ENCODE data around the gene ERMP1. TPM values are rescaled to one million over a fixed set of nuclear protein-coding genes. Genes with fewer than 3 reads are reported as not detected.

The ERMP1 gene
- total and polyA plus RNA-seq, 2 donors (not counting 3 experiments of a cell fraction or from before 2014, with no cell fraction given): 9.7 to 16.6 TPM

DNA sequence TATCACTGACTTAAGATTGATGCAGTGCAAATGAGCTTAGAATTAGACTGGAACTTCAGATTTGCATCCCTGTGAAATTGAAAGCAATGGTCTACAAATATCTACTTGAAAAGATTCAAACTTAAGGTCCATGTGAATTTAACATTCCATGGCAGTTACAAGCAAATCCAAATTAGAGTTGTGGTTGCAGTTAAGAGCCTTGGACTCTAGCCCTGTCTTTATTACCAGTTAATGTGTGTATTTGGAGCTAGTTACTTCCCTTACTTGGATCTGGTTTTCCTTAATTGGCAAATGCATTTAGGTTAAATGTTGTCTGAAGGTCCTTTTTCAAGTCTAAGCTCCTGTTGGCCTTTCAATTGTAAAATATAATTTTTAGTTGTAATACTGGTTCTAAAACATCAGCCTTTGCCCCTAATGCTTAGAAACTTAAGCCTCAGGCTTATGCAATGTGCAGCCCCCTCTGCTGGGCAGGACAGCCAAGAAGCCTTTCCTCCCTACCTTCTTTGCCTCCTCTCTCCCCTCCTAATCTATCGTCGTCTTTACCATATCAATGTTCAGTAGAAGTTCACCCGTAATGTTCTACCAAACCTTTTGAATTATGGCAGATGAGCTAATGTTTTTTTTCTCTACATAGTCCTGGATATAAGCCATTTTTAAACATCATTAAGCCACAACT is 59.5 kb downstream of the ERMP1 start:
- TF ChIP-seq JUN (IDR thresholded peaks at IDR 0.05; ENCODE audit: borderline replicate concordance, insufficient read depth, insufficient read length, low read depth): no peak
- no peak for TF ChIP-seq POLR2A (IDR thresholded peaks at IDR 0.05; ENCODE audit: low read depth, low read length)
- no peak for TF ChIP-seq MYC (IDR thresholded peaks at IDR 0.05; ENCODE audit: low read depth, low read length)
- TF ChIP-seq, protein P1, sequence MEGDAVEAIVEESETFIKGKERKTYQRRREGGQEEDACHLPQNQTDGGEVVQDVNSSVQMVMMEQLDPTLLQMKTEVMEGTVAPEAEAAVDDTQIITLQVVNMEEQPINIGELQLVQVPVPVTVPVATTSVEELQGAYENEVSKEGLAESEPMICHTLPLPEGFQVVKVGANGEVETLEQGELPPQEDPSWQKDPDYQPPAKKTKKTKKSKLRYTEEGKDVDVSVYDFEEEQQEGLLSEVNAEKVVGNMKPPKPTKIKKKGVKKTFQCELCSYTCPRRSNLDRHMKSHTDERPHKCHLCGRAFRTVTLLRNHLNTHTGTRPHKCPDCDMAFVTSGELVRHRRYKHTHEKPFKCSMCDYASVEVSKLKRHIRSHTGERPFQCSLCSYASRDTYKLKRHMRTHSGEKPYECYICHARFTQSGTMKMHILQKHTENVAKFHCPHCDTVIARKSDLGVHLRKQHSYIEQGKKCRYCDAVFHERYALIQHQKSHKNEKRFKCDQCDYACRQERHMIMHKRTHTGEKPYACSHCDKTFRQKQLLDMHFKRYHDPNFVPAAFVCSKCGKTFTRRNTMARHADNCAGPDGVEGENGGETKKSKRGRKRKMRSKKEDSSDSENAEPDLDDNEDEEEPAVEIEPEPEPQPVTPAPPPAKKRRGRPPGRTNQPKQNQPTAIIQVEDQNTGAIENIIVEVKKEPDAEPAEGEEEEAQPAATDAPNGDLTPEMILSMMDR (IDR thresholded peaks at IDR 0.05; ENCODE audit: extremely low read depth in 1 of 2, insufficient read depth in 1 of 2, low read depth in 1 of 2, low read length in 2 of 2): no peak
- no peak for TF ChIP-seq FOS (IDR thresholded peaks at IDR 0.05; ENCODE audit: borderline replicate concordance, insufficient read depth, low read length)
- no peak for TF ChIP-seq POLR2AphosphoS5 (IDR thresholded peaks at IDR 0.05; ENCODE audit: insufficient read depth, low read depth, low read length)
- no peak for TF ChIP-seq EZH2 (IDR thresholded peaks at IDR 0.05; ENCODE audit: borderline replicate concordance, low read depth, low read length, severe bottlenecking)
- no peak for TF ChIP-seq MAX (IDR thresholded peaks at IDR 0.05; ENCODE audit: insufficient read depth, insufficient read length)
- no peak for TF ChIP-seq GATA2 (IDR thresholded peaks at IDR 0.05; ENCODE audit: insufficient read depth, insufficient read length, low read depth, low read length)
- no peak overlapping the region for H3K27ac ChIP-seq (ENCODE audit: insufficient read depth, low read depth, low read length)
- no peak overlapping the region for H2AFZ ChIP-seq (ENCODE audit: low read depth, low read length)
- CTCF ChIA-PET: interaction anchor here (0.8 to 2.9 kb wide), 12 partner anchors 8 to 1010 kb away, joined by 3 to 10 read pairs (median 3); partner anchors contain the start of genes ERMP1 and RIC1
- H3K4me1 ChIP-seq (ENCODE audit: control insufficient read depth, extremely low read depth, insufficient read depth, low read length): no peaks in the 10 kb centered on the region
- H3K36me3 ChIP-seq (ENCODE audit: control insufficient read depth in 2 of 2, extremely low read depth in 1 of 2, insufficient read depth in 2 of 2, low read length in 2 of 2): peaks cover 15 to 21% of the 10 kb centered on the region in 2 experiments
- H3K27me3 ChIP-seq (ENCODE audit: control insufficient read depth in 2 of 2, insufficient read depth in 2 of 2, low read length in 2 of 2): no peaks in the 10 kb centered on the region
- DNase-seq (ENCODE audit: low read depth, low spot score) (no peak), FAIRE-seq (no peak)
- no peak overlapping the region for H3K4me2 ChIP-seq (ENCODE audit: insufficient read depth, low read length)
- H3K9me3 ChIP-seq (replicated peaks; ENCODE audit: control insufficient read depth, insufficient read depth, low read length): no peaks in the 10 kb centered on the region
- POLR2A ChIA-PET: no interaction called here
- H3K4me3 ChIP-seq (replicated peaks in 1 of 3; ENCODE audit: insufficient read depth in 1 of 3, low read depth in 1 of 3, low read length in 3 of 3): no peak overlapping the region
- no peaks in the 10 kb centered on the region for H3K9me1 ChIP-seq (replicated peaks; ENCODE audit: control insufficient read depth, extremely low read depth, insufficient read depth, low read length)
- H4K20me1 ChIP-seq (replicated peaks; ENCODE audit: control insufficient read depth, extremely low read depth, insufficient read depth, low read length): no peaks in the 10 kb centered on the region
- no peaks in the 10 kb centered on the region for H3K79me2 ChIP-seq (ENCODE audit: control insufficient read depth, insufficient read depth, low read length)
- no peak overlapping the region for H3K9ac ChIP-seq (replicated peaks; ENCODE audit: extremely low read depth, insufficient read depth, low read length)
- dilution Hi-C loops (cut with MboI; ENCODE audit: extremely low pct_ligation_motif_present, low sequenced_read_pairs): no loop called here
- intact Hi-C loops (cut with micrococcal nuclease): no loop called here
- no TSS peak for BruUV-seq (replicated peaks)

Data from endothelial cell of umbilical vein (primary cell).